Mammary microvascular endothelial cell (primary cell): ENCODE measurements around the gene DBI. TPM values are rescaled to one million over a fixed set of nuclear protein-coding genes. Genes with fewer than 3 reads are reported as not detected.

Experiments used
- total RNA-seq: library from RNA; depleted of rRNA; stranded (reverse); fragments of >200 nt; gene quantifications from 2 replicates; pipeline ENCODE4 v1.2.3, GENCODE V29; 2015

Gene DBI
- 190 and 215 TPM in 2 replicates for total RNA-seq

DNA sequence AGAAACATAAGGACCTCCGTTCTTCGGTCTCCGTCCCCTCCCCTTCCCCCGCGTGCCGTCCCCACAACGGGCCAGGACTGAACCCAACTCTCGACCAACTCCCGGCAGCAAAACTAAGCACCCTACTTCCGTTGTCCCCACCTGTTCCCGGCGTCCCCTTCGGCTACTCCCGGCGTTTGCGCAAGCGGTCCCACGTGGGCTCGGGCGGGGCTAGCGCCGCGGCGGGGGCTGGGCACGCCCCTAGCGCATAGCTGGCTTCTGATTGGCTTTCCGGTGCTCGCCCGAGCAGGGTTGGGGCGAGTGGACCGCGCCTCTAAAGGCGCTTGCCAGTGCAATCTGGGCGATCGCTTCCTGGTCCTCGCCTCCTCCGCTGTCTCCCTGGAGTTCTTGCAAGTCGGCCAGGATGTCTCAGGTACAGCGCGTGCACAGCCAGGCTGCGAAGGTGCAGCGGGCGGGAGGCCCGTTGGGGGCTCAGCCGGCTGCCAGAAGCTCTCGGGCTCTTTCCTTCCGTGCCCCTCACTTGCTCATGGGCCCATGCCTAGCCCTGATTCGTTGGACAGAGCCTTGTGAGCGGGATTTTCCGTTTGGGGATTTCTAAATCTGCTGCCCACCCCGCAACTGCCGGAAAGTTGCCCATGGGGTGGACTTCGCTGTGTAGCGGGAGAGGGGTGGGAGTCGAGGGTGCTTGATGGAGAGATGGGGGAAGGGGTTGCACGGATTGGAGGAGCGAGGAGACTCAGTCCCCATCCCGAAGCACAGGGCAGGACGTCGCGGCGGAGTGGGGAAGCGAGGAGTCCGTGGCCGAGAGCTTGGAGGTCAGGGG is at the start of gene DBI, which contains the start of gene C2orf76:
DBI (plus strand) TSS at position 329 of the 823 bp plus-strand sequence; CDS start at position 404, 75 bp downstream.
C2orf76 (minus strand) TSS at position 186 of the 823 bp plus-strand sequence. CDS start 26,875 bp downstream, outside the sequence.

Other genes starting within 250 kb of the DBI start
- gene C1QL2, start 208.2 kb upstream of the DBI start, total RNA-seq: not detected in 2 replicates
- 21.6 and 27.2 TPM in 2 replicates for gene STEAP3, start 143.1 kb upstream of the DBI start, total RNA-seq
- 7.6 and 16.2 TPM in 2 replicates for gene C2orf76, start 143 bp upstream of the DBI start, total RNA-seq
- gene TMEM37, start 64.9 kb downstream of the DBI start, total RNA-seq: 0.33 and 2.6 TPM in 2 replicates
- not detected in 2 replicates for gene SCTR, start 157.5 kb downstream of the DBI start, total RNA-seq
- 0.07 TPM in 1 of 2 replicates, not detected in the other for gene CFAP221, start 177.5 kb downstream of the DBI start, total RNA-seq